Heart right ventricle (tissue), 16 donors: ENCODE data around the gene RGL1. TPM values are rescaled to one million over a fixed set of nuclear protein-coding genes. Genes with fewer than 3 reads are reported as not detected.
"Not testable (repeated sequence)": the region's sequence is repeated elsewhere in the genome, so short reads cannot be mapped to it uniquely, and the experiment has no call there.

Experiments used
- ATAC-seq, 8 donors: fragments of 200-7000 bp; cut with Tn5 transposase; one replicate each; pipeline ENCODE4 v1.9.1; 2020; ENCODE audit warnings: mild to moderate bottlenecking in 8 of 8, moderate library complexity in 8 of 8, moderate number of reproducible peaks in 1 of 8
- DNase-seq, 2 donors: peaks; one replicate each; pipeline ENCODE4 v3.0.0-alpha.2; 2020
- H3K27ac ChIP-seq, 10 donors: fragments of 200-600 bp; sonication (generic) in 2 of 10; one replicate each; pipeline versions ENCODE4 v1.5.0 to v1.8.0; 2020 to 2022; ENCODE audit warnings: mild to moderate bottlenecking in 3 of 10
- H3K27me3 ChIP-seq, 7 donors: fragments of 200-600 bp; one replicate each; pipeline ENCODE4 v1.8.0; 2021 to 2022; ENCODE audit warnings: mild to moderate bottlenecking in 2 of 7
- H3K36me3 ChIP-seq, 9 donors: fragments of 200-600 bp; sonication (generic) in 1 of 9; one replicate each; pipeline versions ENCODE4 v1.5.0 to v1.8.0; 2020 to 2022; ENCODE audit warnings: mild to moderate bottlenecking in 2 of 9
- H3K4me1 ChIP-seq, 9 donors: fragments of 200-600 bp; sonication (generic) in 1 of 9; one replicate each; pipeline versions ENCODE4 v1.5.0 to v1.8.0; 2020 to 2022; ENCODE audit warnings: mild to moderate bottlenecking in 4 of 9
- H3K4me3 ChIP-seq, 10 donors: fragments of 200-600 bp; sonication (generic) in 2 of 10; one replicate each; pipeline versions ENCODE4 v1.5.0 to v1.8.0; 2020 to 2022; ENCODE audit warnings: mild to moderate bottlenecking in 7 of 10, moderate library complexity in 2 of 10
- H3K9me3 ChIP-seq, 11 donors: fragments of 200-600 bp in 10 of 11; sonication (generic) in 2 of 11; one replicate each; pipeline versions ENCODE4 v1.5.0 to v1.8.0; 2013 to 2022; ENCODE audit warnings: mild to moderate bottlenecking in 2 of 11, control low read depth in 1 of 11, moderate library complexity in 1 of 11
- WGBS, 2 donors: extraction: QIAGEN DNeasy Blood & Tissue Kit; methylation state at CpG; one replicate each; pipeline ENCODE4 v1.1.7; 2013; ENCODE audit warnings: inconsistent platforms in 1 of 2; 5-methylcytosine and 5-hydroxymethylcytosine counted together
- intact Hi-C, 10 donors: fragments of 100-400 bp; cut with DNase I; formaldehyde crosslinking; loops; one replicate each; pipeline versions ENCODE4 v1.11.1 to v1.14.2; 2022
- polyA plus RNA-seq, 2 donors: library from polyadenylated mRNA; stranded (reverse); fragments of 200-250 nt; gene quantifications; one replicate each; pipeline ENCODE4 v1.2.3, GENCODE V29; 2013
- total RNA-seq, 10 donors: library from RNA; stranded (reverse); fragmentation: NEBNext Ultra II Directional in 3 of 10; extraction: Animal tissue kit (Norgen Biotek cat#: 25700) in 3 of 10; gene quantifications; one replicate each; pipeline versions ENCODE4 v1.2.1 to v1.2.4, GENCODE V29; 2021 to 2023
- TF ChIP-seq, protein P1 (sequence below), 9 donors: fragments of 200-600 bp; sonication (generic) in 2 of 9; IDR thresholded peaks; one replicate each; pipeline versions ENCODE4 v1.5.0 to v1.8.0; 2021 to 2022; ENCODE audit warnings: antibody characterized with exemption in 9 of 9, mild to moderate bottlenecking in 5 of 9, moderate library complexity in 1 of 9
- donor health status: Arrhythmogenic right ventricular cardiomyopathy.
- donor health status: ischemic (EF 13 %, LVEDD 7.1; RV severe dilation, severe dysfunction).
- donor health status: healthy with polysubstance abuse.
- donor health status: DM: no; HTN: yes; CAD: no.
- donor health status: DM: no; HTN: no; CAD: no.
- donor health status: ischemic (EF 25% LVEDD 6.9; RV normal size, moderate dysfunction).
- donor health status: ischemic (EF 25% LVEDD 5.7; RV mildly dilated, moderate dysfunction).
- donor health status: healthy.
- donor health status: DM: yes; HTN: yes; CAD: no.
- donor health status: Ischemic cardiomyopathy.
- donor health status: ischemic (EF 35%, LVEDD 5.7; RV mildly dilated, moderate dysfunction).
- donor health status: nonischemic (EF 11% LVEDD 7.7; RV severe dilation, severe dysfunction).
- donor health status: DM: yes; HTN: yes; CAD: no.
- donor health status: PGD.
- donor health status: ischemic (EF 29% LVEDD 5.4; RV normal size, mild dysfunction).
- donor health status: nonischemic (EF 23%, LVEDD 6.1; RV moderate dilation, normal function).

The RGL1 gene
- total and polyA plus RNA-seq, 12 donors: 3.8 to 33.4 (median 18.4) TPM

- Histone ChIP-seq H3K36me3 (no peaks in the 10 kb centered on the region), H3K9me3 (peaks cover 0 to 31% (median 9%) of the 10 kb centered on the region in 11 donors), H3K4me3 (no peak overlapping the region), H3K27me3 (no peaks in the 10 kb centered on the region), H3K4me1 (peaks cover 0 to 25% (median 18%) of the 10 kb centered on the region in 9 donors), H3K27ac (no peak overlapping the region)
- ATAC-seq (no peak), DNase-seq (no peak)
- 58 to 60% methylated on average over 2 of the region's 2 CpGs for WGBS, 2 donors
- TF ChIP-seq, protein P1, sequence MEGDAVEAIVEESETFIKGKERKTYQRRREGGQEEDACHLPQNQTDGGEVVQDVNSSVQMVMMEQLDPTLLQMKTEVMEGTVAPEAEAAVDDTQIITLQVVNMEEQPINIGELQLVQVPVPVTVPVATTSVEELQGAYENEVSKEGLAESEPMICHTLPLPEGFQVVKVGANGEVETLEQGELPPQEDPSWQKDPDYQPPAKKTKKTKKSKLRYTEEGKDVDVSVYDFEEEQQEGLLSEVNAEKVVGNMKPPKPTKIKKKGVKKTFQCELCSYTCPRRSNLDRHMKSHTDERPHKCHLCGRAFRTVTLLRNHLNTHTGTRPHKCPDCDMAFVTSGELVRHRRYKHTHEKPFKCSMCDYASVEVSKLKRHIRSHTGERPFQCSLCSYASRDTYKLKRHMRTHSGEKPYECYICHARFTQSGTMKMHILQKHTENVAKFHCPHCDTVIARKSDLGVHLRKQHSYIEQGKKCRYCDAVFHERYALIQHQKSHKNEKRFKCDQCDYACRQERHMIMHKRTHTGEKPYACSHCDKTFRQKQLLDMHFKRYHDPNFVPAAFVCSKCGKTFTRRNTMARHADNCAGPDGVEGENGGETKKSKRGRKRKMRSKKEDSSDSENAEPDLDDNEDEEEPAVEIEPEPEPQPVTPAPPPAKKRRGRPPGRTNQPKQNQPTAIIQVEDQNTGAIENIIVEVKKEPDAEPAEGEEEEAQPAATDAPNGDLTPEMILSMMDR (IDR thresholded peaks at IDR 0.05): no peak
- intact Hi-C loops: no loop called here
These were observed 44.3 kb upstream of the RGL1 start for GRCh38 chr1:183760661-183761060.

- no peak for ATAC-seq
- Histone ChIP-seq H3K4me1 (peaks cover 0 to 20% (median 11%) of the 10 kb centered on the region in 9 donors), H3K36me3 (no peaks in the 10 kb centered on the region), H3K27me3 (no peaks in the 10 kb centered on the region), H3K9me3 (peaks cover 0 to 31% (median 9%) of the 10 kb centered on the region in 11 donors), H3K4me3 (no peak overlapping the region), H3K27ac (no peak overlapping the region)
- WGBS, 2 donors: 93 to 97% methylated on average over 1 of the region's 1 CpG
- DNase-seq: no peak
- TF ChIP-seq, protein P1 (IDR thresholded peaks at IDR 0.05): no peak
- intact Hi-C loops: no loop called here
These were observed 43.0 kb upstream of the RGL1 start for GRCh38 chr1:183761871-183762270.

DNA sequence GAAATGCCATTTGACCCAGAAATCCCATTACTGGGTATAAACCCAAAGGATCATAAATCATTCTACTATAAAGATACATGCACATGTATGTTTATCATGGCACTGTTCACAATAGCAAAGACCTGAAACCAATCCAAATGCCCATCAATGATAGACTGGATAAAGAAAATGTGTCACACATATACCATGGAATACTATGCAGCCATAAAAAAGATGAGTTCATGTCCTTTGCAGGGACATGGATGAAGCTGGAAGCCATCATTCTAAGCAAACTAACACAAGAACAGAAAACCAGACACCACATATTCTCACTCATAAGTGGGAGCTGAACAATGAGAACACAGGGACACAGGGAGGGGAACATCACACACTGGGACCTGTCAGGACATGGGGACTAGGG, 42.1 kb upstream of the RGL1 start:
- DNase-seq, intact Hi-C loops: not testable (repeated sequence)

GRCh38 chr1:183764981-183765380, 39.9 kb upstream of the RGL1 start:
- H3K9me3 ChIP-seq: peaks cover 0 to 42% (median 9%) of the 10 kb centered on the region in 11 donors
- intact Hi-C loops: no loop called here
- H3K27ac ChIP-seq: no peak overlapping the region
- H3K36me3 ChIP-seq: no peaks in the 10 kb centered on the region
- no peak for DNase-seq
- TF ChIP-seq, protein P1 (IDR thresholded peaks at IDR 0.05): no peak
- H3K4me1 ChIP-seq: no peaks in the 10 kb centered on the region
- ATAC-seq: no peak
- H3K27me3 ChIP-seq: no peaks in the 10 kb centered on the region
- H3K4me3 ChIP-seq: no peak overlapping the region

More for the DNA sequence above, 42.1 kb upstream of the RGL1 start:
- peaks cover 0 to 12% (median 5%) of the 10 kb centered on the region in 9 donors for H3K4me1 ChIP-seq
- H3K9me3 ChIP-seq: peaks cover 0 to 31% (median 9%) of the 10 kb centered on the region in 11 donors
- not testable (repeated sequence) for ATAC-seq, H3K27me3 ChIP-seq, H3K36me3 ChIP-seq, H3K4me3 ChIP-seq, H3K27ac ChIP-seq

DNA sequence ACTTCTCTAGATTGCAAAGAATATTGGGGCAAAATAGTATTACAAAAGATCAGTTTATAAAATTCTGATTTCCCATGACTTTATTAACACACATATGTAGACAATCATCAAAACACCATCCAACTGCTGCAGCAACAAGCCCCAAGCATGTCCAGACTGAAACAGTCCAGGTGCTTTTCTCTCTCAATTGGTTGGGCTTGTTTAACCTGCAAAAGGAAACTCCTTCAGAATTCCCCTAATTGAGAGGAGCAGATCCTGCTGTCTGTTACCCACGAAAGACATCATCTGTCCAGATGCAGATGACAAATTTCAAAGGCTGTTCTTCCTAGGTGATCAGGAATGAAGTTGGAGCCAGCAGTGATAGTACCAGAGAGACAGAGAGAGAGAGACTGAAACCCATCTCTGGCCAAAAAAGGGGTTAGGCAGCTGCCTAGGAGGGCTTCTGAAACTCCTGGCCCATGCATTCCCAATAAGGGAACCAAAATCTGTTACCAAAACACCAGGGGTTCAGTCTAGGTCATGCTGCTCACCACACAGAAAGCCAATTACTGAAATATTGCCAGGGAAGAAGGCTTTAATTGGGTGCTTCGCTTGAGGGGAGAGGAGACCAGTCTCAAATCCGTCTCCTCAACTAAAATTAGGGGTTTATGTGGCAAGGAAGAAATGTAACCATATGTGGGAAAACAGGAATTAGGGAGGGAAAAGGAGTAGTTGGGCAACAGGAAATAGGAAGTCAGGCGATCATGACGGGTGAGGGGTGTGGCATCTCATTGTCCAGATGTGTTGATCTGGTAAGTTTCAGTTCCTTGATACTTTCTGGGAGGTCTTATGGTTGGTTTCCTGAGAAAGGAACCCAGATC, 34.7 kb upstream of the RGL1 start:
- ATAC-seq (no peak), DNase-seq (no peak)
- Histone ChIP-seq H3K4me3 (no peak overlapping the region), H3K36me3 (no peaks in the 10 kb centered on the region), H3K4me1 (no peaks in the 10 kb centered on the region), H3K27me3 (no peaks in the 10 kb centered on the region), H3K9me3 (peaks cover 0 to 47% (median 0%) of the 10 kb centered on the region in 11 donors), H3K27ac (peak overlapping the region in 1 of 10 donors; percentile 47)
- intact Hi-C loops: no loop called here
- TF ChIP-seq, protein P1 (IDR thresholded peaks at IDR 0.05): no peak
- 70 to 73% methylated on average over 5 of the region's 5 CpGs for WGBS, 2 donors
